ENCODE data around the gene ANXA10.

The ANXA10 gene

GRCh38 chr4:168151327-168151726, 59.0 kb downstream of the ANXA10 start:
- no peak overlapping the region for H3K4me3 ChIP-seq (replicated peaks in 1 of 2; ENCODE audit: low read depth in 2 of 2, low read length in 2 of 2)
- DNase-seq (ENCODE audit: low read depth in 2 of 2): no peak
- no peak for TF ChIP-seq CTCF (IDR thresholded peaks at IDR 0.05; ENCODE audit: low read depth, low read length)

- H3K4me3 ChIP-seq (replicated peaks in 1 of 2; ENCODE audit: low read depth in 2 of 2, low read length in 2 of 2): no peak overlapping the region
- DNase-seq (ENCODE audit: low read depth in 2 of 2): no peak
- TF ChIP-seq CTCF (IDR thresholded peaks at IDR 0.05; ENCODE audit: low read depth, low read length): no peak
Observed at GRCh38 chr4:168152837-168153500, 60.6 kb downstream of the ANXA10 start.

- DNase-seq (ENCODE audit: low read depth in 2 of 2): peak; percentile 90 to 93
- H3K4me3 ChIP-seq (replicated peaks in 1 of 2; ENCODE audit: low read depth in 2 of 2, low read length in 2 of 2): peak overlapping the region; percentile 2 to 8
- TF ChIP-seq CTCF (IDR thresholded peaks at IDR 0.05; ENCODE audit: low read depth, low read length): peak; percentile 60
Observed at GRCh38 chr4:168153596-168154440, 61.5 kb downstream of the ANXA10 start.

GRCh38 chr4:168154546-168155277, 62.4 kb downstream of the ANXA10 start:
- DNase-seq (ENCODE audit: low read depth in 2 of 2): no peak
- no peak overlapping the region for H3K4me3 ChIP-seq (replicated peaks in 1 of 2; ENCODE audit: low read depth in 2 of 2, low read length in 2 of 2)
- TF ChIP-seq CTCF (IDR thresholded peaks at IDR 0.05; ENCODE audit: low read depth, low read length): no peak

- H3K4me3 ChIP-seq (replicated peaks in 1 of 2; ENCODE audit: low read depth in 2 of 2, low read length in 2 of 2): no peak overlapping the region
- no peak for TF ChIP-seq CTCF (IDR thresholded peaks at IDR 0.05; ENCODE audit: low read depth, low read length)
- peak; percentile 20 to 81 for DNase-seq (ENCODE audit: low read depth in 2 of 2)
Observed at GRCh38 chr4:168162604-168163003, 70.3 kb downstream of the ANXA10 start.

- no peak for TF ChIP-seq CTCF (IDR thresholded peaks at IDR 0.05; ENCODE audit: low read depth, low read length)
- no peak overlapping the region for H3K4me3 ChIP-seq (replicated peaks in 1 of 2; ENCODE audit: low read depth in 2 of 2, low read length in 2 of 2)
- no peak for DNase-seq (ENCODE audit: low read depth in 2 of 2)
Observed at GRCh38 chr4:168163106-168163505, 70.8 kb downstream of the ANXA10 start.

All from cardiac fibroblast (primary cell).